GM12878 (cell line): ENCODE measurements around the gene FNDC3B. TPM values are rescaled to one million over a fixed set of nuclear protein-coding genes. Genes with fewer than 3 reads are reported as not detected.

Source experiments
- ATAC-seq: fragments of 200-7000 bp; cut with Tn5 transposase; 3 replicates; pipeline ENCODE4 v1.9.1; 2020; ENCODE audit warnings: mild to moderate bottlenecking, moderate library complexity
- BruUV-seq: library from RNA; stranded (reverse); fragments of 400-500 nt; replicated peaks from 2 replicates; lab custom pipeline; 2021; lab: Mats Ljungman, UMichigan
- CTCF ChIA-PET: fragments of 300-600 bp; sonication (Branson Sonifier 250); formaldehyde crosslinking; extraction: SDS; loops from one replicate; lab custom pipeline; 2021; ENCODE audit warnings: inconsistent platforms; lab: Yijun Ruan, JAX
- POLR2A ChIA-PET: fragments of 350-600 bp; formaldehyde crosslinking; extraction: SDS; loops from one replicate; lab custom pipeline; 2021; ENCODE audit warnings: inconsistent platforms; lab: Charles Lee
- RAD21 ChIA-PET: fragments of 300-600 bp; sonication (Branson Sonifier 250); formaldehyde crosslinking; loops from one replicate; lab custom pipeline; 2023; ENCODE audit warnings: antibody characterized with exemption; ENCODE audit not compliant: unreplicated experiment; lab: Charles Lee
- SMC1A ChIA-PET: fragments of 300-600 bp; sonication (Branson Sonifier 250); formaldehyde crosslinking; loops from one replicate; lab custom pipeline; 2023; ENCODE audit not compliant: unreplicated experiment, uncharacterized antibody; lab: Charles Lee
- DNase-seq: peaks from one replicate; pipeline ENCODE4 v3.0.0-alpha.2; 2011; ENCODE audit warnings: low read depth, low spot score
- FAIRE-seq: peaks from 3 replicates; lab custom pipeline; 2011; peaks lifted over from hg19 to GRCh38; lab: Jason Lieb, UNC
- H2AFZ ChIP-seq: 2 replicates; pipeline ENCODE4 v1.6.0; 2011; ENCODE audit warnings: low read depth, low read length, control low read depth; ENCODE audit not compliant: control insufficient read depth
- H3K27ac ChIP-seq: 2 replicates; pipeline ENCODE4 v1.5.1; 2011; ENCODE audit warnings: control low read depth; ENCODE audit not compliant: control insufficient read depth, insufficient read depth
- H3K27me3 ChIP-seq, 2 experiments: replicated peaks in 1 of 2; 2 replicates each; pipeline versions ENCODE4 v1.6.0 to v1.6.1; 2011; ENCODE audit warnings: low read length in 1 of 2; ENCODE audit not compliant: control insufficient read depth in 2 of 2, insufficient read depth in 2 of 2
- H3K36me3 ChIP-seq, 2 experiments: 2 replicates each; pipeline ENCODE4 v1.5.1; 2011; ENCODE audit warnings: low read length in 1 of 2; ENCODE audit not compliant: control insufficient read depth in 2 of 2, insufficient read depth in 2 of 2
- H3K4me1 ChIP-seq: 2 replicates; pipeline ENCODE4 v1.6.1; 2011; ENCODE audit warnings: mild to moderate bottlenecking, low read length, moderate library complexity, mixed read lengths; ENCODE audit not compliant: control insufficient read depth, insufficient read depth
- H3K4me2 ChIP-seq: 2 replicates; pipeline ENCODE4 v1.6.0; 2011; ENCODE audit warnings: control low read depth; ENCODE audit not compliant: control insufficient read depth, insufficient read depth
- H3K4me3 ChIP-seq: fragments of 200-600 bp; sonication (generic); 2 replicates; pipeline ENCODE4 v1.5.1; 2016
- H3K79me2 ChIP-seq: 2 replicates; pipeline ENCODE4 v1.6.0; 2011; ENCODE audit warnings: low read length; ENCODE audit not compliant: control insufficient read depth, insufficient read depth
- H3K9ac ChIP-seq: 2 replicates; pipeline ENCODE4 v1.8.0; 2011; ENCODE audit warnings: low read length, control low read depth, mixed read lengths; ENCODE audit not compliant: control insufficient read depth, insufficient read depth
- H3K9me3 ChIP-seq: replicated peaks from 3 replicates; pipeline ENCODE4 v1.5.1; 2011; ENCODE audit warnings: mild to moderate bottlenecking, low read length; ENCODE audit not compliant: control insufficient read depth, insufficient read depth
- H4K20me1 ChIP-seq: 2 replicates; pipeline ENCODE4 v1.6.0; 2011; ENCODE audit not compliant: control insufficient read depth, insufficient read depth
- CBX3 ChIP-seq: fragments of 200-600 bp; sonication (generic); IDR thresholded peaks from 2 replicates; pipeline ENCODE4 v1.6.1; 2016; ENCODE audit warnings: low read depth, borderline replicate concordance
- CHD2 ChIP-seq: IDR thresholded peaks from 2 replicates; pipeline ENCODE4 v1.6.1; 2011; ENCODE audit warnings: low read depth, low read length, improper control_type of control experiment, borderline replicate concordance
- DPF2 ChIP-seq: fragments of 450-650 bp; IDR thresholded peaks from 2 replicates; pipeline ENCODE4 v1.6.1; 2017; ENCODE audit warnings: mild to moderate bottlenecking
- FOS ChIP-seq: IDR thresholded peaks from 3 replicates; pipeline ENCODE4 v1.6.1; 2011; ENCODE audit warnings: borderline replicate concordance; ENCODE audit not compliant: insufficient read length; ENCODE audit errors: extremely low read depth
- JUNB ChIP-seq: IDR thresholded peaks from 2 replicates; pipeline ENCODE4 v1.6.1; 2016; ENCODE audit warnings: antibody characterized with exemption, mild to moderate bottlenecking
- RAD21 ChIP-seq: IDR thresholded peaks from 2 replicates; pipeline ENCODE4 v1.6.1; 2011; ENCODE audit warnings: mild to moderate bottlenecking, low read depth, low read length, moderate library complexity; ENCODE audit not compliant: insufficient read depth
- SUZ12 ChIP-seq: fragments of 200-600 bp; sonication (generic); IDR thresholded peaks from one replicate; pipeline ENCODE4 v1.6.1; 2018; ENCODE audit warnings: antibody characterized with exemption, mild to moderate bottlenecking; ENCODE audit not compliant: unreplicated experiment
- TCF12 ChIP-seq: IDR thresholded peaks from 2 replicates; pipeline ENCODE4 v1.6.1; 2011; ENCODE audit warnings: low read depth, mild to moderate bottlenecking, low read length
- WRNIP1 ChIP-seq: IDR thresholded peaks from 2 replicates; pipeline ENCODE4 v1.6.1; 2011; ENCODE audit warnings: low read depth, low read length, improper control_type of control experiment, borderline replicate concordance
- WGBS: methylation state at CpG from one replicate; pipeline ENCODE4 v1.1.6; 2016; ENCODE audit warnings: low lambda C conversion rate; ENCODE audit not compliant: insufficient replicate concordance, insufficient coverage; ENCODE audit errors: missing lambda C conversion rate; 5-methylcytosine and 5-hydroxymethylcytosine counted together
- in situ Hi-C: fragments of 300-500 bp; cut with MboI; formaldehyde crosslinking; loops from 9 replicates; pipeline ENCODE4 v1.14.3; 2018; ENCODE audit warnings: mixed read lengths
- intact Hi-C: fragments of 100-400 bp; cut with micrococcal nuclease; formaldehyde crosslinking; loops from one replicate; pipeline ENCODE4 v1.14.2; 2022; ENCODE audit not compliant: unreplicated experiment
- polyA plus RNA-seq, 11 experiments: library from polyadenylated mRNA; depleted of rRNA in 4 of 11; unstranded in 6 of 11; stranded (reverse) in 5 of 11; fragments of >200 nt; fragmentation: Nextera tagmentation in 4 of 11; fragmentation: Illumina TruSeq in 1 of 11; extraction: Ambion mirVana in 4 of 11; extraction: Trizol in 1 of 11; gene quantifications; 1 replicate in 1 of 11; 2 replicates in 10 of 11; pipeline versions ENCODE4 v1.2.1 to v1.2.3, GENCODE V29; 2011 to 2016; ENCODE audit warnings: inconsistent platforms in 2 of 11, missing spikeins in 2 of 11, low read depth in 1 of 11
- total RNA-seq, 4 experiments: library from RNA; depleted of rRNA in 3 of 4; stranded (reverse); fragments of >200 nt in 3 of 4; fragmentation: Illumina TruSeq in 1 of 4; extraction: Trizol in 1 of 4; gene quantifications; 2 replicates each; pipeline versions ENCODE4 v1.2.1 to v1.2.3, GENCODE V29; 2013 to 2021
- TF ChIP-seq, protein P1 (sequence below): fragments of 450-650 bp; IDR thresholded peaks from 2 replicates; pipeline ENCODE4 v1.6.1; 2017; ENCODE audit warnings: mild to moderate bottlenecking
- TF ChIP-seq, protein P2 (sequence below): IDR thresholded peaks from 2 replicates; pipeline ENCODE4 v1.6.1; 2011; ENCODE audit warnings: borderline replicate concordance, low read depth, mild to moderate bottlenecking, moderate library complexity, mixed read lengths, low read length; ENCODE audit not compliant: insufficient read depth; ENCODE audit errors: extremely low read length
- TF ChIP-seq, protein P3 (sequence below): IDR thresholded peaks from 2 replicates; pipeline ENCODE4 v1.6.1; 2012; ENCODE audit warnings: low read depth, low read length, improper control_type of control experiment
- TF ChIP-seq, protein P4 (sequence below): fragments of 450-650 bp; IDR thresholded peaks from 2 replicates; pipeline ENCODE4 v1.6.1; 2017; ENCODE audit warnings: mild to moderate bottlenecking, moderate library complexity
- TF ChIP-seq, protein P5 (sequence below): IDR thresholded peaks from 2 replicates; pipeline ENCODE4 v1.6.1; 2012; ENCODE audit warnings: low read depth, low read length, improper control_type of control experiment

The FNDC3B gene
- total and polyA plus RNA-seq, 10 of the 15 experiments (the other 5 are each of a cell fraction or from before 2014, with no cell fraction given) = 7.9 to 35.0 (median 18.5) TPM

DNA sequence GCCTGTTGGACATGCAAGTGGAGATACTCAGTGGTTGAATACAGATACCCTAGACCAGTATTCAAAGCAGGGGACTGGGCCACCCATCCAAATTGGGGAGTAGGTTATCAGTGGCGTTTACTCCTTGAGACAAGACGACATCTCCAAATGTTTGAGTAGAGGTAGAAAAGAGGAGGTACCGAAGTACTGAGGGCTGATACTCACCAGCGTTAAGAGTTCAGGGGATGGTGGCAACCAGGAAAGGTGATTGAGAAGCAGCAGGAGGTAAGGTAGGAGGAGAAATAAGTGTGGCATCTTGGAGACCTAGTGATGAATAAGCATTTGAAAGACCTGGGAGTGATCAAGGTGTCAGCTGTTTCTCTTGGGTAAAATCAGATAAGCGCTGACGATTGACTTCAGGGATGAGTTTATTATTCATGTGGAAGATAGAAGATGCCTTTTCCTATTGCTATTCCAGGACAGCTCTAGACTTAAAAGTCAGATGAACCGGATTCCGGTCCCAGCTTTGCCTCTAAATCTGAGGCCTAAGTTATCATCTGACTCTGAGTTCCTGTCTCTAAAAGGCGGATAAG, 312.6 kb downstream of the FNDC3B start:
- ChIA-PET CTCF (interaction anchor here (3.3 kb wide), 1 partner anchor 19 kb away, joined by 14 read pairs; no protein-coding TSS in a partner anchor), RAD21 (no interaction called here), SMC1A (no interaction called here), POLR2A (no interaction called here)
- Histone ChIP-seq H3K4me3 (no peak overlapping the region), H2AFZ (no peak overlapping the region), H3K27me3 (no peaks in the 10 kb centered on the region), H3K9ac (no peak overlapping the region), H3K79me2 (no peaks in the 10 kb centered on the region), H3K27ac (no peak overlapping the region), H3K4me2 (no peak overlapping the region), H3K4me1 (no peaks in the 10 kb centered on the region), H3K9me3 (no peaks in the 10 kb centered on the region), H4K20me1 (no peaks in the 10 kb centered on the region), H3K36me3 (peaks cover 2 to 26% of the 10 kb centered on the region in 2 experiments)
- FAIRE-seq (no peak), ATAC-seq (no peak), DNase-seq (no peak)
- intact Hi-C loops = no loop called here
- WGBS = 98% methylated on average over 9 of the region's 9 CpGs
- in situ Hi-C loops = no loop called here
- BruUV-seq = no TSS peak
- no peak for TF ChIP-seq DPF2
- TF ChIP-seq FOS = no peak
- no peak for TF ChIP-seq CBX3
- TF ChIP-seq, protein P1, sequence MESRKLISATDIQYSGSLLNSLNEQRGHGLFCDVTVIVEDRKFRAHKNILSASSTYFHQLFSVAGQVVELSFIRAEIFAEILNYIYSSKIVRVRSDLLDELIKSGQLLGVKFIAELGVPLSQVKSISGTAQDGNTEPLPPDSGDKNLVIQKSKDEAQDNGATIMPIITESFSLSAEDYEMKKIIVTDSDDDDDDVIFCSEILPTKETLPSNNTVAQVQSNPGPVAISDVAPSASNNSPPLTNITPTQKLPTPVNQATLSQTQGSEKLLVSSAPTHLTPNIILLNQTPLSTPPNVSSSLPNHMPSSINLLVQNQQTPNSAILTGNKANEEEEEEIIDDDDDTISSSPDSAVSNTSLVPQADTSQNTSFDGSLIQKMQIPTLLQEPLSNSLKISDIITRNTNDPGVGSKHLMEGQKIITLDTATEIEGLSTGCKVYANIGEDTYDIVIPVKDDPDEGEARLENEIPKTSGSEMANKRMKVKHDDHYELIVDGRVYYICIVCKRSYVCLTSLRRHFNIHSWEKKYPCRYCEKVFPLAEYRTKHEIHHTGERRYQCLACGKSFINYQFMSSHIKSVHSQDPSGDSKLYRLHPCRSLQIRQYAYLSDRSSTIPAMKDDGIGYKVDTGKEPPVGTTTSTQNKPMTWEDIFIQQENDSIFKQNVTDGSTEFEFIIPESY = no peak
- TF ChIP-seq, protein P2, sequence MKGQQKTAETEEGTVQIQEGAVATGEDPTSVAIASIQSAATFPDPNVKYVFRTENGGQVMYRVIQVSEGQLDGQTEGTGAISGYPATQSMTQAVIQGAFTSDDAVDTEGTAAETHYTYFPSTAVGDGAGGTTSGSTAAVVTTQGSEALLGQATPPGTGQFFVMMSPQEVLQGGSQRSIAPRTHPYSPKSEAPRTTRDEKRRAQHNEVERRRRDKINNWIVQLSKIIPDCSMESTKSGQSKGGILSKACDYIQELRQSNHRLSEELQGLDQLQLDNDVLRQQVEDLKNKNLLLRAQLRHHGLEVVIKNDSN = no peak
- TF ChIP-seq CHD2 = no peak
- TF ChIP-seq TCF12 = no peak
- TF ChIP-seq, protein P3, sequence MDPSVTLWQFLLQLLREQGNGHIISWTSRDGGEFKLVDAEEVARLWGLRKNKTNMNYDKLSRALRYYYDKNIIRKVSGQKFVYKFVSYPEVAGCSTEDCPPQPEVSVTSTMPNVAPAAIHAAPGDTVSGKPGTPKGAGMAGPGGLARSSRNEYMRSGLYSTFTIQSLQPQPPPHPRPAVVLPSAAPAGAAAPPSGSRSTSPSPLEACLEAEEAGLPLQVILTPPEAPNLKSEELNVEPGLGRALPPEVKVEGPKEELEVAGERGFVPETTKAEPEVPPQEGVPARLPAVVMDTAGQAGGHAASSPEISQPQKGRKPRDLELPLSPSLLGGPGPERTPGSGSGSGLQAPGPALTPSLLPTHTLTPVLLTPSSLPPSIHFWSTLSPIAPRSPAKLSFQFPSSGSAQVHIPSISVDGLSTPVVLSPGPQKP = no peak
- TF ChIP-seq RAD21 = no peak
- no peak for TF ChIP-seq WRNIP1
- TF ChIP-seq, protein P4, sequence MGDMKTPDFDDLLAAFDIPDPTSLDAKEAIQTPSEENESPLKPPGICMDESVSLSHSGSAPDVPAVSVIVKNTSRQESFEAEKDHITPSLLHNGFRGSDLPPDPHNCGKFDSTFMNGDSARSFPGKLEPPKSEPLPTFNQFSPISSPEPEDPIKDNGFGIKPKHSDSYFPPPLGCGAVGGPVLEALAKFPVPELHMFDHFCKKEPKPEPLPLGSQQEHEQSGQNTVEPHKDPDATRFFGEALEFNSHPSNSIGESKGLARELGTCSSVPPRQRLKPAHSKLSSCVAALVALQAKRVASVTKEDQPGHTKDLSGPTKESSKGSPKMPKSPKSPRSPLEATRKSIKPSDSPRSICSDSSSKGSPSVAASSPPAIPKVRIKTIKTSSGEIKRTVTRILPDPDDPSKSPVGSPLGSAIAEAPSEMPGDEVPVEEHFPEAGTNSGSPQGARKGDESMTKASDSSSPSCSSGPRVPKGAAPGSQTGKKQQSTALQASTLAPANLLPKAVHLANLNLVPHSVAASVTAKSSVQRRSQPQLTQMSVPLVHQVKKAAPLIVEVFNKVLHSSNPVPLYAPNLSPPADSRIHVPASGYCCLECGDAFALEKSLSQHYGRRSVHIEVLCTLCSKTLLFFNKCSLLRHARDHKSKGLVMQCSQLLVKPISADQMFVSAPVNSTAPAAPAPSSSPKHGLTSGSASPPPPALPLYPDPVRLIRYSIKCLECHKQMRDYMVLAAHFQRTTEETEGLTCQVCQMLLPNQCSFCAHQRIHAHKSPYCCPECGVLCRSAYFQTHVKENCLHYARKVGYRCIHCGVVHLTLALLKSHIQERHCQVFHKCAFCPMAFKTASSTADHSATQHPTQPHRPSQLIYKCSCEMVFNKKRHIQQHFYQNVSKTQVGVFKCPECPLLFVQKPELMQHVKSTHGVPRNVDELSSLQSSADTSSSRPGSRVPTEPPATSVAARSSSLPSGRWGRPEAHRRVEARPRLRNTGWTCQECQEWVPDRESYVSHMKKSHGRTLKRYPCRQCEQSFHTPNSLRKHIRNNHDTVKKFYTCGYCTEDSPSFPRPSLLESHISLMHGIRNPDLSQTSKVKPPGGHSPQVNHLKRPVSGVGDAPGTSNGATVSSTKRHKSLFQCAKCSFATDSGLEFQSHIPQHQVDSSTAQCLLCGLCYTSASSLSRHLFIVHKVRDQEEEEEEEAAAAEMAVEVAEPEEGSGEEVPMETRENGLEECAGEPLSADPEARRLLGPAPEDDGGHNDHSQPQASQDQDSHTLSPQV = no peak
- no peak for TF ChIP-seq JUNB
- TF ChIP-seq, protein P5, sequence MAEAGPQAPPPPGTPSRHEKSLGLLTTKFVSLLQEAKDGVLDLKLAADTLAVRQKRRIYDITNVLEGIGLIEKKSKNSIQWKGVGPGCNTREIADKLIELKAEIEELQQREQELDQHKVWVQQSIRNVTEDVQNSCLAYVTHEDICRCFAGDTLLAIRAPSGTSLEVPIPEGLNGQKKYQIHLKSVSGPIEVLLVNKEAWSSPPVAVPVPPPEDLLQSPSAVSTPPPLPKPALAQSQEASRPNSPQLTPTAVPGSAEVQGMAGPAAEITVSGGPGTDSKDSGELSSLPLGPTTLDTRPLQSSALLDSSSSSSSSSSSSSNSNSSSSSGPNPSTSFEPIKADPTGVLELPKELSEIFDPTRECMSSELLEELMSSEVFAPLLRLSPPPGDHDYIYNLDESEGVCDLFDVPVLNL = no peak
- no peak for TF ChIP-seq SUZ12
